Tibial nerve (tissue), 3 donors: ENCODE data around the gene C12orf57.

ENCODE experiments used
- CTCF ChIP-seq, 5 experiments: fragments of 200-600 bp in 3 of 5; fragments of 450-650 bp in 2 of 5; sonication (generic) in 3 of 5; IDR thresholded peaks; one replicate each; pipeline ENCODE4 v1.5.1; 2016 to 2019; ENCODE audit warnings: antibody characterized with exemption in 5 of 5, mild to moderate bottlenecking in 3 of 5, moderate library complexity in 2 of 5
- POLR2A ChIP-seq, 2 donors: fragments of 450-650 bp; IDR thresholded peaks; one replicate each; pipeline ENCODE4 v1.6.1; 2017; ENCODE audit warnings: antibody characterized with exemption in 2 of 2, mild to moderate bottlenecking in 2 of 2, moderate library complexity in 2 of 2

- TF ChIP-seq CTCF (IDR thresholded peaks at IDR 0.05) (no peak), POLR2A (IDR thresholded peaks at IDR 0.05) (no peak)
These were observed 20.7 kb upstream of the C12orf57 start for GRCh38 chr12:6923003-6923732.
